ENCODE results near the gene TBRG1.

DNA sequence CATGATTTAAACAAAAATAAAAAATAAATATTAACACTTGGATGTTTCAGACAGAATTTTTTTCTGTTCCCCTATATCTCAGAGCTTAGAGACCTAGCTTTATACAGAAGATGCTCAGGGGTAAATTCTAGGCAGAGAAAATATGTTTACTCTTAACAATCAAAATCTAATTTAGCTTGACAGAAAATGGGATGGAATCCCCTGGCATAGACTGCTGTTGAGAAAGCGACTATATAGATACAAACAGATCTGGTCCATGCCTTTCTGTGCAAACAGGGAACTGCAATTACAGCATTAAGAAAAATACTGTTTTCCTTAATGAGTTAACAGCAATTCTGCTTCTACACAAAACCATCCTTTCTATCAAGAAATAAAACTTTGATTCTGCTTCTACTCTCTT lies 36.3 kb downstream of the TBRG1 start:
- TF ChIP-seq, protein P1, sequence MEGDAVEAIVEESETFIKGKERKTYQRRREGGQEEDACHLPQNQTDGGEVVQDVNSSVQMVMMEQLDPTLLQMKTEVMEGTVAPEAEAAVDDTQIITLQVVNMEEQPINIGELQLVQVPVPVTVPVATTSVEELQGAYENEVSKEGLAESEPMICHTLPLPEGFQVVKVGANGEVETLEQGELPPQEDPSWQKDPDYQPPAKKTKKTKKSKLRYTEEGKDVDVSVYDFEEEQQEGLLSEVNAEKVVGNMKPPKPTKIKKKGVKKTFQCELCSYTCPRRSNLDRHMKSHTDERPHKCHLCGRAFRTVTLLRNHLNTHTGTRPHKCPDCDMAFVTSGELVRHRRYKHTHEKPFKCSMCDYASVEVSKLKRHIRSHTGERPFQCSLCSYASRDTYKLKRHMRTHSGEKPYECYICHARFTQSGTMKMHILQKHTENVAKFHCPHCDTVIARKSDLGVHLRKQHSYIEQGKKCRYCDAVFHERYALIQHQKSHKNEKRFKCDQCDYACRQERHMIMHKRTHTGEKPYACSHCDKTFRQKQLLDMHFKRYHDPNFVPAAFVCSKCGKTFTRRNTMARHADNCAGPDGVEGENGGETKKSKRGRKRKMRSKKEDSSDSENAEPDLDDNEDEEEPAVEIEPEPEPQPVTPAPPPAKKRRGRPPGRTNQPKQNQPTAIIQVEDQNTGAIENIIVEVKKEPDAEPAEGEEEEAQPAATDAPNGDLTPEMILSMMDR (IDR thresholded peaks at IDR 0.05; ENCODE audit: low read depth, low read length), result no peak
- TF ChIP-seq EZH2phosphoT487 (IDR thresholded peaks at IDR 0.05; ENCODE audit: low read depth), result no peak
